ENCODE results near the gene MFGE8. TPM values are rescaled to one million over a fixed set of nuclear protein-coding genes. Genes with fewer than 3 reads are reported as not detected.

The MFGE8 gene
- total RNA-seq, 1 donor from 2014 or later: 259 TPM

GRCh38 chr15:88897142-88897455, 16.1 kb downstream of the MFGE8 start:
- no peak for TF ChIP-seq CTCF (IDR thresholded peaks at IDR 0.05)
- no peaks in the 10 kb centered on the region for H3K9me3 Mint-ChIP-seq (ENCODE audit: unreplicated experiment)
- peaks cover 4% of the 10 kb centered on the region for H3K36me3 Mint-ChIP-seq (ENCODE audit: unreplicated experiment)
- DNase-seq (ENCODE audit: extremely low spot score, unreplicated experiment): no peak
- H3K4me1 Mint-ChIP-seq (ENCODE audit: unreplicated experiment): peaks cover 49% of the 10 kb centered on the region
- H3K4me3 Mint-ChIP-seq (ENCODE audit: unreplicated experiment): no peak overlapping the region
- no peaks in the 10 kb centered on the region for H3K27me3 Mint-ChIP-seq (ENCODE audit: unreplicated experiment)
- H3K27ac Mint-ChIP-seq (ENCODE audit: unreplicated experiment): peak overlapping the region; percentile 83

- TF ChIP-seq CTCF (IDR thresholded peaks at IDR 0.05): no peak
- peaks cover 44% of the 10 kb centered on the region for H3K4me1 Mint-ChIP-seq (ENCODE audit: unreplicated experiment)
- H3K27ac Mint-ChIP-seq (ENCODE audit: unreplicated experiment): peak overlapping the region; percentile 83
- DNase-seq (ENCODE audit: extremely low spot score, unreplicated experiment): no peak
- H3K9me3 Mint-ChIP-seq (ENCODE audit: unreplicated experiment): no peaks in the 10 kb centered on the region
- no peaks in the 10 kb centered on the region for H3K27me3 Mint-ChIP-seq (ENCODE audit: unreplicated experiment)
- peaks cover 2% of the 10 kb centered on the region for H3K36me3 Mint-ChIP-seq (ENCODE audit: unreplicated experiment)
- no peak overlapping the region for H3K4me3 Mint-ChIP-seq (ENCODE audit: unreplicated experiment)
Observed at GRCh38 chr15:88896333-88897033, 16.7 kb downstream of the MFGE8 start.

- no peaks in the 10 kb centered on the region for H3K27me3 Mint-ChIP-seq (ENCODE audit: unreplicated experiment)
- H3K4me3 Mint-ChIP-seq (ENCODE audit: unreplicated experiment): peak within 1 kb of the TSS; percentile 73
- no peak for DNase-seq (ENCODE audit: extremely low spot score, unreplicated experiment)
- H3K36me3 Mint-ChIP-seq (ENCODE audit: unreplicated experiment): peaks cover 2% of the 10 kb centered on the region
- no peak for TF ChIP-seq CTCF (IDR thresholded peaks at IDR 0.05)
- peak within 1 kb of the TSS; percentile 54 for H3K27ac Mint-ChIP-seq (ENCODE audit: unreplicated experiment)
- H3K9me3 Mint-ChIP-seq (ENCODE audit: unreplicated experiment): no peaks in the 10 kb centered on the region
- peaks cover 35% of the 10 kb centered on the region for H3K4me1 Mint-ChIP-seq (ENCODE audit: unreplicated experiment)
Observed at GRCh38 chr15:88894819-88895767, 18.1 kb downstream of the MFGE8 start, which contains the start of gene HAPLN3. Gene HAPLN3 (minus strand): TSS chr15:88895544. CDS start chr15:88887298, 8,246 bp downstream.

GRCh38 chr15:88894348-88894818, 18.8 kb downstream of the MFGE8 start:
- Mint-ChIP-seq H3K36me3 (ENCODE audit: unreplicated experiment) (peaks cover 2% of the 10 kb centered on the region), H3K27ac (ENCODE audit: unreplicated experiment) (no peak overlapping the region), H3K9me3 (ENCODE audit: unreplicated experiment) (no peaks in the 10 kb centered on the region), H3K4me1 (ENCODE audit: unreplicated experiment) (peaks cover 35% of the 10 kb centered on the region), H3K4me3 (ENCODE audit: unreplicated experiment) (peak overlapping the region; percentile 67), H3K27me3 (ENCODE audit: unreplicated experiment) (no peaks in the 10 kb centered on the region)
- DNase-seq (ENCODE audit: extremely low spot score, unreplicated experiment): no peak
- peak; percentile 73 for TF ChIP-seq CTCF (IDR thresholded peaks at IDR 0.05)
